GM23248 (cell line): ENCODE data around the gene PYGL. TPM values are rescaled to one million over a fixed set of nuclear protein-coding genes. Genes with fewer than 3 reads are reported as not detected.

ENCODE experiments used
- DNase-seq: peaks from one replicate; pipeline ENCODE4 v3.0.0-alpha.2; 2015
- H2AFZ ChIP-seq: fragments of 200-600 bp; sonication (generic); 2 replicates; pipeline ENCODE4 v1.6.1; 2016; ENCODE audit warnings: antibody characterized with exemption
- H3F3A ChIP-seq: fragments of 200-600 bp; sonication (generic); 2 replicates; pipeline ENCODE4 v1.6.1; 2016; ENCODE audit warnings: mild to moderate bottlenecking, antibody characterized with exemption, mixed run types; ENCODE audit not compliant: insufficient read depth
- H3K27ac ChIP-seq: fragments of 200-600 bp; sonication (generic); 2 replicates; pipeline ENCODE4 v1.5.1; 2016; ENCODE audit warnings: mild to moderate bottlenecking
- H3K27me3 ChIP-seq: fragments of 200-600 bp; sonication (generic); replicated peaks from 2 replicates; pipeline ENCODE4 v1.6.1; 2016; ENCODE audit warnings: mild to moderate bottlenecking; ENCODE audit not compliant: insufficient read depth
- H3K36me3 ChIP-seq: fragments of 200-600 bp; sonication (generic); 2 replicates; pipeline ENCODE4 v1.6.1; 2016; ENCODE audit warnings: low read depth, mild to moderate bottlenecking
- H3K4me1 ChIP-seq: fragments of 200-600 bp; sonication (generic); 2 replicates; pipeline ENCODE4 v1.6.1; 2016; ENCODE audit warnings: mild to moderate bottlenecking; ENCODE audit not compliant: insufficient read depth
- H3K4me2 ChIP-seq: fragments of 200-600 bp; sonication (generic); one replicate; pipeline ENCODE4 v1.6.1; 2016; ENCODE audit warnings: mild to moderate bottlenecking; ENCODE audit not compliant: unreplicated experiment
- H3K4me3 ChIP-seq: fragments of 200-600 bp; sonication (generic); 2 replicates; pipeline ENCODE4 v1.5.1; 2016; ENCODE audit warnings: mild to moderate bottlenecking
- H3K79me2 ChIP-seq: fragments of 200-600 bp; sonication (generic); 2 replicates; pipeline ENCODE4 v1.6.1; 2016; ENCODE audit warnings: mild to moderate bottlenecking; ENCODE audit not compliant: insufficient read depth
- H3K9ac ChIP-seq: fragments of 200-600 bp; sonication (generic); 2 replicates; pipeline ENCODE4 v1.6.1; 2016; ENCODE audit warnings: mild to moderate bottlenecking
- H3K9me2 ChIP-seq: fragments of 200-600 bp; sonication (generic); 2 replicates; pipeline ENCODE4 v1.6.1; 2016; ENCODE audit warnings: mixed run types, mild to moderate bottlenecking, moderate library complexity; ENCODE audit not compliant: insufficient read depth
- H3K9me3 ChIP-seq: fragments of 200-600 bp; sonication (generic); one replicate; pipeline ENCODE4 v1.6.1; 2017; ENCODE audit warnings: low read depth
- H4K20me1 ChIP-seq: fragments of 200-600 bp; sonication (generic); 2 replicates; pipeline ENCODE4 v1.6.0; 2016; ENCODE audit not compliant: insufficient read depth
- EZH2 ChIP-seq: fragments of 200-600 bp; sonication (generic); IDR thresholded peaks from 2 replicates; pipeline ENCODE4 v1.6.1; 2018; ENCODE audit warnings: antibody characterized with exemption, mild to moderate bottlenecking; ENCODE audit not compliant: insufficient read depth, poor library complexity, severe bottlenecking
- EZH2phosphoT487 ChIP-seq: fragments of 200-600 bp; sonication (generic); IDR thresholded peaks from 2 replicates; pipeline ENCODE4 v1.6.1; 2018; ENCODE audit warnings: antibody characterized with exemption, moderate library complexity, mild to moderate bottlenecking, low read depth; ENCODE audit not compliant: insufficient read depth
- WGBS, 2 experiments: methylation state at CpG; one replicate each; pipeline ENCODE4 v1.1.6; 2015 to 2017; ENCODE audit warnings: low lambda C conversion rate in 2 of 2, low coverage in 1 of 2; ENCODE audit errors: missing lambda C conversion rate in 2 of 2; 5-methylcytosine and 5-hydroxymethylcytosine counted together
- in situ Hi-C: fragments of 300-500 bp; cut with MboI; formaldehyde crosslinking; loops from 2 replicates; pipeline ENCODE4 v1.15.0; 2020
- polyA plus RNA-seq: library from polyadenylated mRNA; unstranded; fragments of >200 nt; fragmentation: Nextera tagmentation; extraction: Ambion mirVana; gene quantifications from 2 replicates; pipeline ENCODE4 v1.2.1, GENCODE V29; 2016
- total RNA-seq: library from RNA; depleted of rRNA; stranded (reverse); fragments of >200 nt; shearing (Covaris generic); gene quantifications from 2 replicates; pipeline ENCODE4 v1.2.3, GENCODE V29; 2014

PYGL gene
- total and polyA plus RNA-seq, 2 experiments from 2014 or later, result 42.6 to 55.8 TPM

- DNase-seq, result no peak
- Histone ChIP-seq H3K27ac (no peak overlapping the region), H3K9me2 (no peaks in the 10 kb centered on the region), H3K9me3 (no peaks in the 10 kb centered on the region), H3K27me3 (no peaks in the 10 kb centered on the region), H4K20me1 (no peaks in the 10 kb centered on the region), H3K4me1 (peaks cover 14% of the 10 kb centered on the region), H3K9ac (no peak overlapping the region), H3K4me2 (no peak overlapping the region), H3K4me3 (no peak overlapping the region), H3K36me3 (peaks cover 11% of the 10 kb centered on the region; the same call in 1 of the 2 replicates), H3K79me2 (no peaks in the 10 kb centered on the region), H2AFZ (no peak overlapping the region), H3F3A (peaks cover 19% of the 10 kb centered on the region)
- 98 to 100% methylated on average over 6 of the region's 6 CpGs for WGBS, 2 experiments
- no peak for TF ChIP-seq EZH2phosphoT487
- TF ChIP-seq EZH2, result no peak
- in situ Hi-C loops, result no loop called here
These were observed 26.8 kb downstream of the PYGL start for GRCh38 chr14:50917449-50917848.

- TF ChIP-seq EZH2 (no peak), EZH2phosphoT487 (no peak)
- no peak overlapping the region for H3K27ac ChIP-seq
- H3F3A ChIP-seq, result no peaks in the 10 kb centered on the region
- no peaks in the 10 kb centered on the region for H3K9me3 ChIP-seq
- no peak overlapping the region for H3K4me2 ChIP-seq
- no peaks in the 10 kb centered on the region for H3K79me2 ChIP-seq
- no peak overlapping the region for H3K4me3 ChIP-seq
- no peak overlapping the region for H3K9ac ChIP-seq
- H4K20me1 ChIP-seq, result no peaks in the 10 kb centered on the region
- no peak for DNase-seq
- no peaks in the 10 kb centered on the region for H3K4me1 ChIP-seq
- no peak overlapping the region for H2AFZ ChIP-seq
- H3K9me2 ChIP-seq, result 0 out of 2 replicates have a peak, but pooled peaks cover 3% of the 10 kb centered on the region
- H3K36me3 ChIP-seq, result peaks cover 35% of the 10 kb centered on the region; the same call in 1 of the 2 replicates
- no peaks in the 10 kb centered on the region for H3K27me3 ChIP-seq
- in situ Hi-C loops, result no loop called here
- 74 to 79% methylated on average over 5 of the region's 5 CpGs for WGBS, 2 experiments
These were observed 33.5 kb downstream of the PYGL start for GRCh38 chr14:50910495-50911420.

DNA sequence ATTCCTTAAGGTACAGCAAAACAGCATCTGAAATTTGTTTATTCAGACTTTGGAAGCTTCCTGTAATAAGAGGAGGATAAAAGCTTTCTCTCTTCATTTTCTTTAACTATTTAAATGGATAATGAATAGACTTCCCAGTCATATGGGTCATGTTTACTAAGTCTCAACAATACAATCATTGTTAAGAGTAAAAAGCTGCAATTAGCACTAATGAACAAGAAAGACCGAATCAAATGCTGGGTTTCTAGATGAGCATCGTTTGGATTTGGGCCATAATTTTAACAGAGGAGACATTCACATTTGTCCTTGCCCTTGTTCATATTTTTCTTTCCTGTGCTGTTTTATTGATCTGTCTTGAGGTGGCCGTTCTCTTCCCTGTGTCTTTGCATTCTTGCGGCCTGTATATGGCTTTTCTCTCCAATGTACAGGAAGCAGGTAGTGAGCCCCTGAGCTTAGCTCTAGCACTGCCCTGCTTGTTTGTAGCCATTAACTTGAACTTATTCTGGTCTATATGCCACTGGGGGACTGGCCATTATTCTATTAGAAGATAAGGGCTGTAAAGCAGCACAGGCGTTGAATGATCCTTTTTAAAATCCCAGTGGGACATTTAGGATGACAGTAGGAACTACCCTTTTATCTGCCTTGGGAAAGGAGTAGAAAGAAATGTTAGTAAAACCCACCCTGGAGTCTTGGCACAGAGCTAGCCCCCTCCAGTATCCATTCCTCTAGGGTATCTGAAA is 37.8 kb downstream of the PYGL start:
- DNase-seq, result no peak
- peaks cover 44% of the 10 kb centered on the region for H3K36me3 ChIP-seq
- WGBS, 2 experiments, result 81% methylated on average over 5 of the region's 5 CpGs
- H3K4me3 ChIP-seq, result no peak overlapping the region
- 0 out of 2 replicates have a peak, but pooled peaks cover 3% of the 10 kb centered on the region for H3K9me2 ChIP-seq
- TF ChIP-seq EZH2phosphoT487 (no peak), EZH2 (no peak)
- in situ Hi-C loops, result no loop called here
- no peak overlapping the region for H2AFZ ChIP-seq
- no peak overlapping the region for H3K9ac ChIP-seq
- no peaks in the 10 kb centered on the region for H3K9me3 ChIP-seq
- H3F3A ChIP-seq, result no peaks in the 10 kb centered on the region
- no peaks in the 10 kb centered on the region for H3K4me1 ChIP-seq
- H4K20me1 ChIP-seq, result no peaks in the 10 kb centered on the region
- H3K27me3 ChIP-seq, result no peaks in the 10 kb centered on the region
- no peak overlapping the region for H3K27ac ChIP-seq
- H3K79me2 ChIP-seq, result no peaks in the 10 kb centered on the region
- no peak overlapping the region for H3K4me2 ChIP-seq

DNA sequence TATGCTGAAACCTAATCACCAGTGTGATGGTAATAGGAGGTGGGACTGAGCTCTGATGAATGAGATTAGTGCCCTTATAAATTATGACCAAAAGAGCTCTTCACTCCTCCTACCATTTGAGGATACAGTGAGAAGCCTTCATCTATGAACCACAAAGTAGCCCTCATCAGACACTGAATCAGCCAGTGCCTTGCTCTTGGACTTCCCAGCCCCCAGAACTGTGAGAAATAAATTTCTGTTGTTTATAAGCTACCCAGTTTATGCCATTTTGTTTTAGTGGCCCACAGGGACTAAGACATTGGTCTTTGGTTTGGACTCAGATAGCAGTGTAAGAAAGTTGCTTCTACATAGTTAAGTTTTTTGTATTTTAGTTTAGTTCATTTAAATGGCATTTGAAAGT is 39.6 kb downstream of the PYGL start:
- Histone ChIP-seq H3K9me2 (0 out of 2 replicates have a peak, but pooled peaks cover 3% of the 10 kb centered on the region), H4K20me1 (no peaks in the 10 kb centered on the region), H3K27ac (no peak overlapping the region), H3K4me2 (no peak overlapping the region), H3F3A (no peaks in the 10 kb centered on the region), H3K79me2 (no peaks in the 10 kb centered on the region), H3K4me3 (no peak overlapping the region), H2AFZ (no peak overlapping the region), H3K9me3 (no peaks in the 10 kb centered on the region), H3K4me1 (no peaks in the 10 kb centered on the region), H3K9ac (no peak overlapping the region), H3K27me3 (no peaks in the 10 kb centered on the region), H3K36me3 (peaks cover 39% of the 10 kb centered on the region)
- no peak for TF ChIP-seq EZH2phosphoT487
- TF ChIP-seq EZH2, result no peak
- in situ Hi-C loops, result no loop called here
- no peak for DNase-seq
